ENCODE results near the gene FEZ2.

FEZ2 gene

DNA sequence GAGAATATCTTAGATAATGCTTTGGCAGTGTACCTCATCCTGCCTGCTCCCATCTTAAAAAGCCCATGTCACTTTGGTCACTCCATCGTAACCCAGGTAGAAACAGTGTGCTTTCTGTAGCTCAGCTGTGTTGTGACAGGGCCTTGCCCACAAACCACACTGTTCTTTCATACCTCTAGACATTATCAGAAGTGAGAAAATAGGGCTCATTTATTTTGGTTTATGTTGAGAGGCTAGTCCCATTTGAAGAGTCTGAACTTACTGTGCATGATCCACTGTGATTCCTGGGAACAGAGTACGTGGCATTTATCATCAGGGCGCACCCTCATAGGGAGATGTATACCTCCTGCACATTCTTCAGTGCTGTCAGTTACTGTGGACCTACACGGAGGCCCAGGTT, 69.7 kb downstream of the FEZ2 start:
- DNase-seq = no peak

DNA sequence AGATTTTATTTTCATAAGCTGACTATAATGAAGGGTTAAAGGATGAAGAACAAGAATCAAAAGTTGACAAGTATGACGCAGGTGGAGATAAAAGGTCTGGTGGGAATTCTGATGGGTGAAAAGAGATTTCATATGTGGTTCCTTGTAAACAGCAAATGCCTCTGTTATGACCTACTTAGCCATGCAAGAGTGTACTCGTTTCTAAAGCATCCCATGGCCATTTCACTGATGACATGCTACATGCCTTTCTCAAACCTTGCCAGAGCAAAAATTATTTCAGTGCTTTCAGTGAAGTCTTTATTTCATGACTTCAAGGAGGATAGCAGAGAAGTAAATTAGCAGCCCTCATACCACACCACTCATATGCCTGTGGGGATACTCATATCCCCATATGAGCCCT, 71.7 kb downstream of the FEZ2 start:
- no peak for DNase-seq

DNA sequence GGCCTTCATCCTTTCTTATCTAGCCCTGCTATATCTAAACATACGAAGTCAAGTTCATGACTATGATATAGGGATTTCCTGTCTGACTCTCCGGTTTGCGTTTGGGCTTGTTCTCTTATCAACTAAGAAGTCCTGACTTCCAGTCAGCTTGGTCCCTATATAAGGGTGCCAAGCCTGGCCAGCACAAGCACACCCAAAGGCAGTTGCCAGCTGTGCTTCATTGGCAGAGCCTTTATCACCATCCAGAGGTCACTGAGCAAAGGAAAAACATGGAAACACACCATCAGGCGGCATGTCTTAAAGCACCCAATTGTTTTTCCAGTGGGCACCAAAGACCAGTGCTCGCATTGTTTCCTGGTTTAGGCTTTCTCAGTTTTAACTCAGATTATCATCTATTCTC, 72.7 kb downstream of the FEZ2 start:
- no peak for DNase-seq

DNA sequence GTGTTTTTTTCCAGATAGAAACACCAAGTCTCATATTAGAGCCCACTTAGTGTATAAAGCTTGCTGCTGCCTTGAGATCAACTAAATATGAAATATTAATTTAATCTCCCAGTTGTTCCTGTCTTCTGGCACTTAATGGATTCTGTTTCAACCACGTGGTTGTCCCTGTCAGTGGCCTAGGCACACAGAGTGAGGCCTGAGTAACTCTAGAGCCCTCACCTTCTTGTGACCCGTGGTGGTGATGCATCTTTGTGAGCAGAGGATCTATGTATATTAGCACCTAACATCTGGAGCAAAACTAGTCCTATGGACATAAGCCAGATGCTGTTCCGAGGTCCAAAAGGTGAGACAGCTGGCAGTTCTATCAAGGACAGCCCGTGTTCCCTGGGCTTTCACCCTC, 74.8 kb downstream of the FEZ2 start:
- no peak for DNase-seq

DNA sequence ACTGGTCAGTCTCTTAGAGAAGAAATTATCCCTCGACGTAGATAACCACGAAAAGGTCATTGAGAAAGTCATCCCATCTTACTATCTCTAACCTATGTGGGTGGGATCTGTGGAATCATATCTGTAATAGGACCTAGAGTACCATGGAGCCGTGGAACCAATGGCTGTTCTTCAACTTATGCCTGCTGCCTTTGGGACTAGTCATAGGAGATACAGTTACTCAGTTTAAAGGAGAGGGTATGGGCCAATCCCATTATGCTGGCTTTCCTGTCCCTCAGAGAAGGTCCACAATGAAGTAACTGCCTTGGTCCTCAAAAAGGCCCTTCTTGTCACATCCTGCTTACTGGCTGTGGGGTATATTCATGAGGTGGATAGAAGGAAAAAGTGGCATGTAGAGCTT, 77.5 kb downstream of the FEZ2 start:
- DNase-seq = no peak

DNA sequence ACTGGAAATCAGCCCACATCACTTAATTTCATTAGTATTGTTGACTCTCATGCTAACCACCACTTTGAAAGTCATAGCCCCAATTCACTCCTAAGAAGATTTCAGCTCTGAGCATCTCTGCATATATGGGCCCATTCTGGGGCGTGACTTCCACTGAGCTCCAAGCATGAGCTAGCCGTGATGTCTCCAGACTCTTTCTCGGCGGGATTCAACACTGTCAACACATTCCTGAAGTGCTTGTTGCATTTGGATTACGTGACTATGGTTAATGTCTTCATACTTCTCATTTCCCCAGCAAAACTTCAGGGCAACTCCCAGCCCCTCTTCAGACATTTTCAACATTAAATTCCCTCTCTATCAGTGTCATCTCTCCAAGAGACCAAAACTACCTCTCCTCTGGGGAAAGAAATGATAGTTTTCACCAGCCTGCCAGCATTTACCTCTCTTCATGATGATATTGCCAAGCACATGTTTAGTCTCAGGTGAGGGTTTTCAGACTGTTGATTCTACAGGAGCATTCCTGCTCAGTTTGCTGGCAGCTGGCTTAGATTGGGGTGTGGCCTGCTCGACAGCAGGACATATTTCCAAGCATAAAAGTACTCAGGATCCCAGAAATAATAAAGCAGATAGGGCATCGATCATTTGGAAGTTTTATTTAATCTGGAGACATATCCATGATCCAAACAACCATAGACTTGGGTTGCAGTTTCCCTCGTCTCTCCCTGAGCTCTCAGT, 81.7 kb downstream of the FEZ2 start:
- no peak for DNase-seq

DNA sequence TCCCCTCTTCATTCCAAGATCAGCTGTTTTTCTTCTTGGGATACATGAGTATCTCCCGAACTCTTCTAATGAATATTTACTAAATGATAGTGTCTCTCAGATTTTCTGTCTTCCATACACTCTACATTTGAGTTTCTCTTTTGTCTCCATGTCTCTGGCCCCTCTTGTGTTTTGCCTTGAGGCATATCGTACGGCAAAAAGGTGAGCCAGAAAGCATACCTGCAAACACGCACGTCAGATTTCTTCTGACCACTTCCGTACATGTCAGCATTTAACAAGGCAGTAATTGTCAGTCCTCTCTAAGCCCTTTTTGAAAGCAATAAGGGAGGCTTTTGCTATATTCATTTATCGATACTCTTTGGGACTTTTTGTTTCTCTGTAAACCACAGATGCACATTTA, 82.4 kb downstream of the FEZ2 start:
- DNase-seq = no peak

DNA sequence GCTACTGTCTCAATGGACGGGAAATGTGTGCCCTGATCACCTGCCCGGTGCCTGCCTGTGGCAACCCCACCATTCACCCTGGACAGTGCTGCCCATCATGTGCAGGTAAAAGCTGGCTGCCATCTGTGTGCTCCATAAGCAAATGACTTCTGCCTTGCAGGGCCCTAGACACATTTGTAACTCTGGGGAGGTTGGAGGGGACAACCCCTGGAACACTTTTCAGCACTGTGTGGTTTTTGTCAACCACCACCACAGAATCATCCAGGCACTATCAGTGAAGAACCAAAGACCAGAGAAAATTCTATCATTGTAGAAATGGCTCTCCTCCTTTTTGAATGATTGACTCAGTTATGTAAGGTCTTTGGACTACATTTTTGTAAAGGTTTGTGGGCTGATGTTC, 84.3 kb downstream of the FEZ2 start:
- DNase-seq = no peak

DNA sequence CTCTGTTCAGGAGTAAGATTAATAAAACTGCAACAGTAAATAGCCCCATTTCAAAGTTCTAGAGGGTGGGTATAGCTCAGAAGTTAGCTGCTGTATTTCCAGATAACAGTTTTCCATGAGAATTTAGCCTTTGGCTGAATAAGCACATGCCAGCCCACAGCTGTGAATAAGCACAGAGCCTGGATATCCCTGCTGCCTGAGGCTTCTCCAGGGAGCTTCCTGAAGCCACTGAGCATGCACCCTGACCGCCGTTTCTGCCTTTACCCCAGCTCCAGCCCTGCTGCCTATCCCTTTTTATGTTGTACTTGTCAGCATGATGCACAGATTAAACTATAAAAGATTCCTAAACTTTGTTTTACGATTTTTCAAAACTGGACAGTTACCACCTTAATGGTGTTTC, 85.3 kb downstream of the FEZ2 start:
- no peak for DNase-seq

DNA sequence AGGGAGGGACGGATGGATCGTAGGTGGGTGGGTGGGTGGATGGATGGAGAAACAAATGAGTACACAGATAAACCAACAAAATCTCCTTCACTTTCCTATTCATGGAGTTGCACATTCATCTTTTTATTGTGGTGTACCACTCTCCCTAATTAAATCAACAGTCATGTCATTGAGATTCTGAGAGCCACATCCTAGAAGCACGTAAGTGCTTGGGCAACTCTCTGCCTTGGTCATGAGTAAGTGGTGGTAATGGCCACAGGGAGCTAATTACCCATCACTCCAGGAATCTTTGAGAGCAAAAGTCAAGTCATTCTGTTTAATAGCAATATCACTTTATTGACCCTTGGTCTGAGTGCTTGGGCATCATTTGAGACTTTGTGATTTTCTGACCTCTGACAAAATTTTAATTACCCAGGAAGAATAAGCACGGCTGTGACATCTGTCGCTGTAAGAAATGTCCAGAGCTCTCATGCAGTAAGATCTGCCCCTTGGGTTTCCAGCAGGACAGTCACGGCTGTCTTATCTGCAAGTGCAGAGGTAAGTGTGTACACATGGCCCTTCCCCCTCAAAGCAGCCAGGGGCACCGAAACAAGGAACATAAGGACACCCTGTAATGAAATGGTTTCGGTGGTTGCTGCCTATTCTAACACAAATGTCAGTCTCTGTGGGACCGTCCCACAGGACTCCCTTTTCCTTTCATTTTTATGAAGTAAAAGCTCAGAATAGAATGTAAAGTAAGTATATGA, 85.9 kb downstream of the FEZ2 start:
- DNase-seq = no peak

DNA sequence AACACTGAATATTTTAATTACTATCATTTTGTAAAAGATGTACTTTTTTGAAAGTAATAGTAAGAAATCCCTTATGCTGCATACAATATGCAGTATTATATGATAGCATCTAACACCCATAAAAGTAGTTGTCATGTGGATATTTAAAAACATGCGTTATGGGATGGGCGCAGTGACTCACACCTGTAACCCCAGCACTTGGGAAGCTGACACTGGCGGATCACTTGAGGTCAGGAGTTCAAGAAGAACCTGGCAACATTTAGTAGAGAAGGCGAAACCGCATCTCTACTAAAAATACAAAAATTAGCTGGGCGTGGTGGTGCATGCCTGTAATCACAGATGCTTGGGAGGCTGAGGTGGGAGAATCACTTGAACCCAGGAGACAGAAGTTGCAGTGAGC, 88.9 kb downstream of the FEZ2 start:
- DNase-seq = no peak

DNA sequence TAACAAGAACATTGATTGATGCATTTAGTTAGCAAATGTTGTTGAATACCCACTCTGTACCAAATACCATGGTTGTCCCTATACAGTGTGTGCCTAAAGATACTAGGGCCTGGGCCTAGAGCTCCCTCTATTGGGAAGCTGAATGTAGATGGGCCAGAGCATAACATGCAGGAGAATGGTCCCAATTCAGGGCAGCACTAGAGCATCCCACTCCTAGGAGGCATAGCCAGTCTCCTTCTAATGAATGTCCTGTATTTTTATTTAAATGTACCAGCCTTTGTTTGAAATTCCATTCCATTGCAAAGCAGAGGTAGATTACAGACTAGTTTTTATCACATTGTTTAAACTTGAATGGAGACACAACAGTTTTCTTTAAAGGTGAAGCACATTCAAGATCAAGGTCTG, 90.6 kb downstream of the FEZ2 start:
- peak; percentile 56 for DNase-seq

Measured in right forelimb (tissue), 1 donor.